ENCODE data around the gene ANLN.
"Not testable (repeated sequence)": the region's sequence is repeated elsewhere in the genome, so short reads cannot be mapped to it uniquely, and the experiment has no call there.

ANLN gene

GRCh38 chr7:36409180-36409579 is 19.5 kb downstream of the ANLN start:
- no peak for DNase-seq

GRCh38 chr7:36415144-36415543 is 25.5 kb downstream of the ANLN start:
- no peak for DNase-seq

- DNase-seq, result no peak
Observed at GRCh38 chr7:36416251-36416650, 26.6 kb downstream of the ANLN start.

GRCh38 chr7:36420307-36420706 is 30.6 kb downstream of the ANLN start:
- DNase-seq, result no peak

- no peak for DNase-seq
Observed at GRCh38 chr7:36422072-36422471, 32.4 kb downstream of the ANLN start.

GRCh38 chr7:36423633-36424032 is 34.0 kb downstream of the ANLN start:
- no peak for DNase-seq

- DNase-seq, result no peak
Observed at GRCh38 chr7:36430186-36430585, 40.5 kb downstream of the ANLN start.

GRCh38 chr7:36430881-36431280 is 41.2 kb downstream of the ANLN start:
- DNase-seq, result no peak

- no peak for DNase-seq
Observed at GRCh38 chr7:36438211-36438610, 48.5 kb downstream of the ANLN start.

- DNase-seq, result no peak
Observed at GRCh38 chr7:36439624-36440023, 50.0 kb downstream of the ANLN start.

- DNase-seq, result no peak
Observed at GRCh38 chr7:36440880-36441279, 51.2 kb downstream of the ANLN start.

GRCh38 chr7:36441344-36442022 is 51.8 kb downstream of the ANLN start:
- no peak for DNase-seq

GRCh38 chr7:36448781-36449379 is 59.2 kb downstream of the ANLN start:
- no peak for DNase-seq

GRCh38 chr7:36449685-36450084 is 60.0 kb downstream of the ANLN start:
- DNase-seq, result no peak

GRCh38 chr7:36453769-36454168 is 64.1 kb downstream of the ANLN start:
- no peak for DNase-seq

GRCh38 chr7:36455646-36456045 is 66.0 kb downstream of the ANLN start:
- no peak for DNase-seq

- no peak for DNase-seq
Observed at GRCh38 chr7:36456138-36456537, 66.5 kb downstream of the ANLN start.

- DNase-seq, result no peak
Observed at GRCh38 chr7:36456548-36456947, 66.9 kb downstream of the ANLN start.

GRCh38 chr7:36459236-36459960 is 69.7 kb downstream of the ANLN start:
- DNase-seq, result no peak

GRCh38 chr7:36460811-36461429 is 71.3 kb downstream of the ANLN start:
- no peak for DNase-seq

- no peak for DNase-seq
Observed at GRCh38 chr7:36462551-36463137, 73.0 kb downstream of the ANLN start.

GRCh38 chr7:36464271-36464670 is 74.6 kb downstream of the ANLN start:
- DNase-seq, result no peak

- DNase-seq, result not testable (repeated sequence)
Observed at GRCh38 chr7:36466001-36466400, 76.3 kb downstream of the ANLN start.
